Forelimb muscle (tissue), 1 donor: Measurements from ENCODE around the gene SART3. TPM values are rescaled to one million over a fixed set of nuclear protein-coding genes. Genes with fewer than 3 reads are reported as not detected.
A peak's percentile ranks its signal among the peaks of the same experiment; 100 is the strongest.
"Not testable (repeated sequence)": the region's sequence is repeated elsewhere in the genome, so short reads cannot be mapped to it uniquely, and the experiment has no call there.

ENCODE experiments used
- DNase-seq: peaks from one replicate; pipeline ENCODE4 v3.0.0-alpha.2; 2013; ENCODE audit warnings: low read depth
- polyA plus RNA-seq: library from polyadenylated mRNA; unstranded; fragments of 120-200 nt; gene quantifications from one replicate; pipeline ENCODE4 v1.2.1, GENCODE V29; 2013; ENCODE audit not compliant: insufficient read length

The SART3 gene
- polyA plus RNA-seq, 1 donor: 31.9 TPM

- DNase-seq: peak; percentile 82
These were observed 2.3 kb upstream of the SART3 start for GRCh38 chr12:108563136-108563803.

GRCh38 chr12:108562348-108563135 is 1.6 kb upstream of the SART3 start, which contains the start of gene ISCU:
ISCU (plus strand) TSS chr12:108562596; CDS start chr12:108562623, 27 bp downstream.
- DNase-seq: peak; percentile 92

- no peak for DNase-seq
These were observed 927 bp upstream of the SART3 start for GRCh38 chr12:108561852-108562347.

- no peak for DNase-seq
These were observed 652 bp downstream of the SART3 start for GRCh38 chr12:108560321-108560721.

- no peak for DNase-seq
These were observed 1.2 kb downstream of the SART3 start for GRCh38 chr12:108559748-108560147.

GRCh38 chr12:108559007-108559655 is 1.8 kb downstream of the SART3 start:
- DNase-seq: no peak

- not testable (repeated sequence) for DNase-seq
These were observed 5.6 kb downstream of the SART3 start for GRCh38 chr12:108555383-108555782.

- DNase-seq: no peak
These were observed 7.2 kb downstream of the SART3 start for GRCh38 chr12:108553799-108554198.

- DNase-seq: no peak
These were observed 9.4 kb downstream of the SART3 start for GRCh38 chr12:108551535-108551934.

- DNase-seq: no peak
These were observed 11.9 kb downstream of the SART3 start for GRCh38 chr12:108548954-108549521.

- no peak for DNase-seq
These were observed 13.3 kb downstream of the SART3 start for GRCh38 chr12:108547686-108548085.

- DNase-seq: no peak
These were observed 17.3 kb downstream of the SART3 start for GRCh38 chr12:108543652-108544051.

GRCh38 chr12:108542320-108542719 is 18.7 kb downstream of the SART3 start:
- DNase-seq: no peak

GRCh38 chr12:108538616-108539195 is 22.3 kb downstream of the SART3 start:
- DNase-seq: no peak

GRCh38 chr12:108538146-108538545 is 22.8 kb downstream of the SART3 start:
- DNase-seq: no peak

GRCh38 chr12:108531929-108532848 is 28.8 kb downstream of the SART3 start:
- DNase-seq: no peak

GRCh38 chr12:108530161-108530560 is 30.8 kb downstream of the SART3 start:
- DNase-seq: no peak

- DNase-seq: no peak
These were observed 33.8 kb downstream of the SART3 start for GRCh38 chr12:108527166-108527496.

GRCh38 chr12:108526482-108527165 is 34.3 kb downstream of the SART3 start:
- DNase-seq: no peak

- no peak for DNase-seq
These were observed 35.3 kb downstream of the SART3 start for GRCh38 chr12:108525681-108526080.
